Endodermal cell (in vitro differentiated cells): ENCODE data around the gene SLCO2A1. TPM values are rescaled to one million over a fixed set of nuclear protein-coding genes. Genes with fewer than 3 reads are reported as not detected.
A peak's percentile ranks its signal among the peaks of the same experiment; 100 is the strongest.

Source experiments
- DNase-seq: peaks from one replicate; pipeline ENCODE4 v3.0.0-alpha.2; 2017
- H3K27ac ChIP-seq: 2 replicates; pipeline ENCODE4 v1.5.1; 2013; ENCODE audit warnings: mild to moderate bottlenecking, low read depth, low read length, moderate library complexity
- H3K27me3 ChIP-seq: 2 replicates; pipeline ENCODE4 v1.6.1; 2013; ENCODE audit warnings: mild to moderate bottlenecking, low read length, moderate library complexity; ENCODE audit not compliant: insufficient read depth, control insufficient read depth, poor library complexity, severe bottlenecking
- H3K36me3 ChIP-seq: 2 replicates; pipeline ENCODE4 v1.7.0; 2013; ENCODE audit warnings: mild to moderate bottlenecking, low read length, moderate library complexity; ENCODE audit not compliant: control insufficient read depth, insufficient read depth
- H3K4me1 ChIP-seq: one replicate; pipeline ENCODE4 v1.7.0; 2013; ENCODE audit warnings: low read length; ENCODE audit not compliant: control insufficient read depth, insufficient read depth
- H3K4me3 ChIP-seq: 2 replicates; pipeline ENCODE4 v1.5.1; 2013; ENCODE audit warnings: mild to moderate bottlenecking, low read length, moderate library complexity
- H3K9ac ChIP-seq: 2 replicates; pipeline ENCODE4 v1.6.1; 2013; ENCODE audit warnings: mild to moderate bottlenecking, low read length, moderate library complexity; ENCODE audit not compliant: poor library complexity, severe bottlenecking; ENCODE audit errors: extremely low read depth
- H3K9me3 ChIP-seq: 2 replicates; pipeline ENCODE4 v1.6.1; 2013; ENCODE audit warnings: mild to moderate bottlenecking, low read length, moderate library complexity; ENCODE audit not compliant: control insufficient read depth
- H3K27ac Mint-ChIP-seq: 2 replicates; pipeline ENCODE4 v1.8.0; 2020; ENCODE audit warnings: mixed read lengths
- H3K27me3 Mint-ChIP-seq: 2 replicates; pipeline ENCODE4 v1.8.0; 2021; ENCODE audit warnings: mild to moderate bottlenecking, mixed read lengths; ENCODE audit not compliant: insufficient read depth
- H3K36me3 Mint-ChIP-seq: 2 replicates; pipeline ENCODE4 v1.8.0; 2020; ENCODE audit warnings: low read depth, mixed read lengths
- H3K4me1 Mint-ChIP-seq: 2 replicates; pipeline ENCODE4 v1.8.0; 2020; ENCODE audit warnings: mixed read lengths
- H3K4me3 Mint-ChIP-seq: 2 replicates; pipeline ENCODE4 v1.8.0; 2020; ENCODE audit warnings: mild to moderate bottlenecking, moderate library complexity, mixed read lengths
- H3K9me3 Mint-ChIP-seq: 2 replicates; pipeline ENCODE4 v1.8.0; 2020; ENCODE audit warnings: mild to moderate bottlenecking, mixed read lengths
- CTCF ChIP-seq: fragments of 200-600 bp; sonication (generic); conservative IDR thresholded peaks from 2 replicates; pipeline ENCODE4 v1.5.0; 2021; ENCODE audit warnings: antibody characterized with exemption, mild to moderate bottlenecking
- WGBS, 2 experiments: methylation state at CpG; one replicate each; pipeline versions ENCODE4 v1.1.5 to v1.1.7; 2013; ENCODE audit warnings: missing lambda C conversion rate in 2 of 2, mixed read lengths in 1 of 2; ENCODE audit not compliant: insufficient coverage in 1 of 2, insufficient read length in 1 of 2; 5-methylcytosine and 5-hydroxymethylcytosine counted together
- total RNA-seq, 2 donors: library from RNA; stranded (reverse); fragmentation: NEBNext Ultra II Directional in 1 of 2; extraction: Animal tissue kit (Norgen Biotek cat#: 25700) in 1 of 2; gene quantifications; 2 replicates in 1 of 2; 3 replicates in 1 of 2; pipeline ENCODE4 v1.2.1, GENCODE V29; 2021

SLCO2A1 gene
- total RNA-seq, 2 donors from 2014 or later = 126 to 134 TPM

DNA sequence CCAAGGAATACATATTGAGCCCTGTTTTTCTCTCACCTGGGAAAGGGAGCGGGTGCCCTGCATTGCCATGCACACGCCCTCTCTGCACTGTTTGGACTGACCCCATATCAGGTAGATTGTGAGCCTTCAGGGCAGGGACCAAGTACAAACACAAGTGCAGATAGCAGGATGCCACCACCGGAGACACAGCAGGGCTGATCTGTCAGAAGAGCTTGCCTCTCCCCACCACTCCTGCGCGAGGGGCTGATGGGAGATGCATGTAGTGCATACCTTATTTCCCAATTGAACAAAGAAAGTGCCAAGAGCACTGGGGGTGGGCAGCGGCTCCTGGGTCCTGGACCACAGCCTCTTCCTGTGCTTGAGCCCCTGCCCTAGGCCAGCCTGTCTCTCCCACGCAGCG, 9.0 kb upstream of the SLCO2A1 start:
- DNase-seq = no peak
- WGBS, 2 experiments = 84 to 88% methylated on average over 6 to 8 of the region's 8 CpGs
- Histone ChIP-seq H3K36me3 (no peaks in the 10 kb centered on the region), H3K9ac (no peak overlapping the region), H3K27ac (no peak overlapping the region), H3K27me3 (no peaks in the 10 kb centered on the region), H3K4me1 (peaks cover 9% of the 10 kb centered on the region), H3K9me3 (peaks cover 32% of the 10 kb centered on the region), H3K4me3 (no peak overlapping the region)
- Mint-ChIP-seq H3K27ac (peak overlapping the region; percentile 64), H3K36me3 (peaks cover 2% of the 10 kb centered on the region), H3K27me3 (no peaks in the 10 kb centered on the region), H3K4me1 (peaks cover 20% of the 10 kb centered on the region), H3K9me3 (peaks cover 28% of the 10 kb centered on the region), H3K4me3 (no peak overlapping the region)
- no peak for TF ChIP-seq CTCF

DNA sequence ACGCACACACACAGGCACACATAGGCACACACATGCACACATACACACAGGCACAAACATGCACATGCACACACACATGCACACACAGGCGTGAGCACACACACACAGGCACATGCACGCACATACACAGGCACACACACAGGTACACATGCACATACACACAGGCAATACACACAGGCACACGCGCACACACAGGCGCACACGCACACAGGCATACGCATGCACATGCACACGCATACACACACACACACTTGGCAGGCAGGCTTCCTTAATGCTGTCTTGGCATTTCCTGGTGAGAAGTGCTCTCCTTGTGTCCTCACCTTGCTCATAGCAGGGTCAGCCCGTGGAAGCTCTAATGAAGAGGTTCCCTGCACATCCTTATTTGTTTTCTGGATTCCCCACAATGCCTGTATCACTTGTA, 8.4 kb upstream of the SLCO2A1 start:
- H3K4me3 Mint-ChIP-seq = no peak overlapping the region
- Histone ChIP-seq H3K27ac (no peak overlapping the region), H3K9ac (no peak overlapping the region), H3K4me3 (no peak overlapping the region), H3K36me3 (no peaks in the 10 kb centered on the region), H3K4me1 (peaks cover 9% of the 10 kb centered on the region), H3K27me3 (no peaks in the 10 kb centered on the region), H3K9me3 (peaks cover 26% of the 10 kb centered on the region)
- H3K27me3 Mint-ChIP-seq = peaks cover 4% of the 10 kb centered on the region
- peaks cover 22% of the 10 kb centered on the region for H3K9me3 Mint-ChIP-seq
- no peak for DNase-seq
- TF ChIP-seq CTCF = no peak
- H3K27ac Mint-ChIP-seq = no peak overlapping the region
- WGBS, 2 experiments = 70 to 79% methylated on average over 7 to 10 of the region's 10 CpGs
- peaks cover 2% of the 10 kb centered on the region for H3K36me3 Mint-ChIP-seq
- H3K4me1 Mint-ChIP-seq = peaks cover 21% of the 10 kb centered on the region

DNA sequence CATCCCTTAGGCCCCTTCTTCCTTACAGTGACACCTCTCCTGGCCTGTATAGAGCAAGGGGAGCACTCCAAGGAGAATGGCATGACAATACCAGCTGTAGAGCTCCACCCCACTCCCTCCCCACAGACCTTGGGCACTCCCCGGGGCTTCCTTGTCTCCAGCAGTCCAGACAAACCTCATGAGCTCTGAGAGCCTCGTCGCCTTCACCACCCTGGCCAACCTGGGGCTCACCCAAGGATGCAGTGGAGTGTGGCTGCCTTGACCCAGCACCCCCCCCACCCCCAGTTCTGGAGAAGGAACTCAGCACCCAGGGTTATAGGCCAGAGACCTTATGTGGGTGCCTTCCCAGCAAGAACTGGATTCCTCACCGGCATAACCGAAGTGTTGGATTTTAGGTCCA, 7.4 kb upstream of the SLCO2A1 start:
- Histone ChIP-seq H3K4me3 (no peak overlapping the region), H3K4me1 (peaks cover 9% of the 10 kb centered on the region), H3K9me3 (peaks cover 17% of the 10 kb centered on the region), H3K9ac (no peak overlapping the region), H3K27me3 (no peaks in the 10 kb centered on the region), H3K27ac (no peak overlapping the region), H3K36me3 (no peaks in the 10 kb centered on the region)
- H3K4me3 Mint-ChIP-seq = no peak overlapping the region
- DNase-seq = no peak
- no peaks in the 10 kb centered on the region for H3K36me3 Mint-ChIP-seq
- no peak for TF ChIP-seq CTCF
- WGBS, 2 experiments = 74 to 81% methylated on average over 3 to 5 of the region's 5 CpGs
- H3K4me1 Mint-ChIP-seq = peaks cover 26% of the 10 kb centered on the region
- H3K9me3 Mint-ChIP-seq = peaks cover 13% of the 10 kb centered on the region
- no peak overlapping the region for H3K27ac Mint-ChIP-seq
- peaks cover 7% of the 10 kb centered on the region for H3K27me3 Mint-ChIP-seq
